ENCODE data around the gene GNB3. TPM values are rescaled to one million over a fixed set of nuclear protein-coding genes. Genes with fewer than 3 reads are reported as not detected.
"Not testable (repeated sequence)": the region's sequence is repeated elsewhere in the genome, so short reads cannot be mapped to it uniquely, and the experiment has no call there.

The GNB3 gene
- total RNA-seq, 2 experiments from 2014 or later = 5.0 to 23.7 TPM

GRCh38 chr12:6863033-6863432, 22.3 kb downstream of the GNB3 start:
- Histone ChIP-seq H3K27ac (ENCODE audit: low read depth, low read length, poor library complexity, severe bottlenecking) (no peak overlapping the region), H3K79me2 (ENCODE audit: insufficient read depth, low read depth, low read length) (peaks cover 1% of the 10 kb centered on the region; the same call in 1 of the 2 replicates), H2AFZ (ENCODE audit: low read length) (no peak overlapping the region), H3K9me3 (ENCODE audit: low read length) (no peaks in the 10 kb centered on the region), H3K4me2 (ENCODE audit: low read length) (no peak overlapping the region), H4K20me1 (ENCODE audit: insufficient read depth, low read length) (no peaks in the 10 kb centered on the region), H3K9me2 (ENCODE audit: insufficient read depth, low read length) (no peaks in the 10 kb centered on the region), H3K36me3 (ENCODE audit: insufficient read depth, low read length) (peaks cover 79% of the 10 kb centered on the region), H3K4me1 (ENCODE audit: insufficient read depth, low read length, poor library complexity, severe bottlenecking) (peaks cover 10% of the 10 kb centered on the region), H3K4me3 (ENCODE audit: low read depth, low read length, poor library complexity, severe bottlenecking) (no peak overlapping the region)
- intact Hi-C loops (cut with micrococcal nuclease; ENCODE audit: unreplicated experiment) = no loop called here
- CTCF ChIA-PET (ENCODE audit: unreplicated experiment) = no interaction called here
- BruUV-seq (replicated peaks) = no TSS peak
- POLR2A ChIA-PET = interaction anchor here (0.6 kb wide), 1 partner anchor 52 kb away, joined by 4 read pairs; no protein-coding TSS in a partner anchor
- DNase-seq (ENCODE audit: low spot score) = no peak
- no peak for TF ChIP-seq EZH2phosphoT487 (IDR thresholded peaks at IDR 0.05; ENCODE audit: borderline replicate concordance, low read depth, low read length)
- no peak for TF ChIP-seq CTCF (conservative IDR thresholded peaks at IDR 0.05; ENCODE audit: low read length)

GRCh38 chr12:6863586-6864321, 23.0 kb downstream of the GNB3 start:
- Histone ChIP-seq H3K4me3 (ENCODE audit: low read depth, low read length, poor library complexity, severe bottlenecking) (no peak overlapping the region), H3K36me3 (ENCODE audit: insufficient read depth, low read length) (peaks cover 79% of the 10 kb centered on the region)
- intact Hi-C loops (cut with micrococcal nuclease; ENCODE audit: unreplicated experiment) = no loop called here

DNA sequence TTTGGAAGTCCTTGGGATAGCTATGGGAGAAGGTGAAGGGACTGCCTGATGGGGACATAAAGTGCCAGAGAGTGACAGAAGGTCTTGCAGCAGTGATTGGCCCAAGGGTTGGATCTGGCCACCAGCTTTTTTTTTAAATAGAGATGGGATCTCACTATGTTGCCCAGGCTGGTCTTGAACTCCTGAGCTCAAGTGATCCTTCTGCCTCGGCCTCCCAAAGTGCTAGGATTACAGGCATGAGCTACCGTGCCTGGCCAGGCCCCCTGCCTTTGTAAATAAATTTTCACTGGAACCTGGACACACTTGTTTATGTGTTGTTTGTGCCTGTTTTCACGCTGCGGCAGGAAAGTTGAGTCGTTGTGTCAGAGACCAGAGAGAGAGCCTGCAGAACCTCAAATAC, 24.6 kb downstream of the GNB3 start:
- H3K27ac ChIP-seq (ENCODE audit: low read depth, low read length, poor library complexity, severe bottlenecking); BruUV-seq (replicated peaks); H3K4me3 ChIP-seq (ENCODE audit: low read depth, low read length, poor library complexity, severe bottlenecking); H4K20me1 ChIP-seq (ENCODE audit: insufficient read depth, low read length); DNase-seq (ENCODE audit: low spot score); CTCF ChIA-PET (ENCODE audit: unreplicated experiment); H2AFZ ChIP-seq (ENCODE audit: low read length); H3K4me2 ChIP-seq (ENCODE audit: low read length); H3K9me3 ChIP-seq (ENCODE audit: low read length); H3K9me2 ChIP-seq (ENCODE audit: insufficient read depth, low read length): not testable (repeated sequence)
- intact Hi-C loops (cut with micrococcal nuclease; ENCODE audit: unreplicated experiment) = loop anchor here (5.0 kb wide), 1 partner anchor 227 kb away; the partner anchor contains the start of gene C1R
- POLR2A ChIA-PET = interaction anchor here (1.1 to 6.0 kb wide), 3 partner anchors 13 to 112 kb away, joined by 3 to 60 read pairs (median 7); partner anchors contain the start of genes CDCA3, MLF2 and USP5
- peaks cover 14% of the 10 kb centered on the region; the same call in 1 of the 2 replicates for H3K79me2 ChIP-seq (ENCODE audit: insufficient read depth, low read depth, low read length)
- peaks cover 31% of the 10 kb centered on the region for H3K4me1 ChIP-seq (ENCODE audit: insufficient read depth, low read length, poor library complexity, severe bottlenecking)
- H3K36me3 ChIP-seq (ENCODE audit: insufficient read depth, low read length) = peaks cover 81% of the 10 kb centered on the region

More at GRCh38 chr12:6863586-6864321, 23.0 kb downstream of the GNB3 start:
- H3K4me2 ChIP-seq (ENCODE audit: low read length) = no peak overlapping the region
- TF ChIP-seq EZH2phosphoT487 (IDR thresholded peaks at IDR 0.05; ENCODE audit: borderline replicate concordance, low read depth, low read length) (no peak), CTCF (conservative IDR thresholded peaks at IDR 0.05; ENCODE audit: low read length) (no peak)
- no peak overlapping the region for H3K27ac ChIP-seq (ENCODE audit: low read depth, low read length, poor library complexity, severe bottlenecking)
- no peak overlapping the region for H2AFZ ChIP-seq (ENCODE audit: low read length)
- ChIA-PET CTCF (ENCODE audit: unreplicated experiment) (no interaction called here), POLR2A (interaction anchor here (0.6 to 6.0 kb wide), 3 partner anchors 11 to 53 kb away, joined by 4 to 60 read pairs (median 7); partner anchors contain the start of genes CDCA3 and USP5)
- no peak for DNase-seq (ENCODE audit: low spot score)
- no TSS peak for BruUV-seq (replicated peaks)
- H3K9me2 ChIP-seq (ENCODE audit: insufficient read depth, low read length) = no peaks in the 10 kb centered on the region
- H3K4me1 ChIP-seq (ENCODE audit: insufficient read depth, low read length, poor library complexity, severe bottlenecking) = peaks cover 15% of the 10 kb centered on the region
- H3K9me3 ChIP-seq (ENCODE audit: low read length) = no peaks in the 10 kb centered on the region
- H3K79me2 ChIP-seq (ENCODE audit: insufficient read depth, low read depth, low read length) = peaks cover 9% of the 10 kb centered on the region; the same call in 1 of the 2 replicates
- H4K20me1 ChIP-seq (ENCODE audit: insufficient read depth, low read length) = 0 out of 2 replicates have a peak, but pooled peaks cover under 1% of the 10 kb centered on the region
